Activated CD4-positive, alpha-beta T cell treated with anti-CD3 and anti-CD28 coated beads for 48 hours (primary cell): ENCODE results near the gene MRPS18A.
A peak's percentile ranks its signal among the peaks of the same experiment; 100 is the strongest.

Experiments used
- DNase-seq: peaks from one replicate; pipeline ENCODE4 v3.0.0-alpha.2; 2020

Gene MRPS18A

GRCh38 chr6:43630980-43631619 lies 56.5 kb downstream of the MRPS18A start:
- DNase-seq, result no peak

GRCh38 chr6:43629505-43630300 lies 57.9 kb downstream of the MRPS18A start:
- DNase-seq, result peak; percentile 95

DNA sequence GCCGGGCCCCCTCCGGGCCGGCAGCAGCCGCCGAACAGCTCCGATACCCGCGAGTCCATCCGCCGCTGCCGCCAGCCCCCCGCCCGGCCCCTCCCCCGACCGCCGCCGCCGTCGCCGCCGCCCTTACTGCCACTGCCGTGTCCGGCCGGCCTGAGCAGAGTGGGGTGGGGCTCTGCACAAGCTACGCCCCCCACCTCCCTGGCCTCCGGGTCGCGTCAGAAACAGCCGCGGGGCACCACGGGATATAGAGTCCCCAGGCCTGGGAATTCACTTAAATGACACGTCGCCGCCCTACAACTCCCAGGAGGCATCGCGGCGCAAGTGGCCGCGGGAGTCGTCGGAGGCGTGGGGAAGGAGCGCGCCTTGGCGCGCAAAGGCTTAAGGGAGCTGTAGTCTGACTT lies 58.5 kb downstream of the MRPS18A start, which contains the start of gene GTPBP2:
Gene GTPBP2, minus strand, starts transcription at position 161 of the 401 bp plus-strand sequence. Its CDS starts 102 bp downstream, at position 59.
- DNase-seq, result peak; percentile 98

GRCh38 chr6:43628393-43629103 lies 59.0 kb downstream of the MRPS18A start:
- peak; percentile 68 for DNase-seq

DNA sequence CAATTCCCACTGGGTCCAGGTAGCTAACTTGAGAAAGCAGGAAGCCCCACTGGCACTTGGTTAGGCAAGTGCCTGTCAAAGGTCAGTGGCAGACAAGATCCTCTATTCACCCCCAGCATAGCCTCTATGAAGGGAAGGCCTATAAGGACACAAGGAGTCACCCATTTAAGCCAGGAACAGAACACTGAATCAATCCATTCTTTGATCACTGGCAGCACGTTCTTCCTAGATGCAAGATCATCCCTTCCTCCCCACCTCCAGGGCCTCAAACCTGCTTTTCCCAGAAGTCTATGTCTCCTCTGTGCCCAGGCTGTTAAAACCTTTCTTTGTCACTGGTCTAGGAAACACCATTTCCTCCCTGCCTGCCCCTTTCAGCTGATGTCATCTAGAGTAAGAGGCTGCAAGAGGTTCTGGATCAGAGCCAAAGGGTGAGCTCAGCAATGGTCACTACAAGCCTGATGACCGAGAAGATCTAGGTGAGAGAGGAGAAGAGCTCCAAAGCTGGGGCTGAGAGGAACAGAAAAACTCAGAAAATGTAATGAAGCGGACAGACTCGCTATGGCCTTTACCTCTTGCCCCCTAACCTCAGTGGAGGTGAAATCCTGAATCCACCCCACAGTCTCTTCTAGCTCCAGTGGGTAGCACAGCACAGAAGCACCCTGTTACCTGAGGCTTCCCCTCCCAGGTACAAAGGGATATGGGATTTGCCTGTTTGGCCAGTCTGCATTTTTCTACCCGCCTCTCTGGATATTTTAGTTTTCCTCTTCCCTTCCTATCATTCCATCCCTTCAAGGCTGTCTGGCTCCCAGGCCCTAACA lies 60.4 kb downstream of the MRPS18A start:
- peak; percentile 16 for DNase-seq

DNA sequence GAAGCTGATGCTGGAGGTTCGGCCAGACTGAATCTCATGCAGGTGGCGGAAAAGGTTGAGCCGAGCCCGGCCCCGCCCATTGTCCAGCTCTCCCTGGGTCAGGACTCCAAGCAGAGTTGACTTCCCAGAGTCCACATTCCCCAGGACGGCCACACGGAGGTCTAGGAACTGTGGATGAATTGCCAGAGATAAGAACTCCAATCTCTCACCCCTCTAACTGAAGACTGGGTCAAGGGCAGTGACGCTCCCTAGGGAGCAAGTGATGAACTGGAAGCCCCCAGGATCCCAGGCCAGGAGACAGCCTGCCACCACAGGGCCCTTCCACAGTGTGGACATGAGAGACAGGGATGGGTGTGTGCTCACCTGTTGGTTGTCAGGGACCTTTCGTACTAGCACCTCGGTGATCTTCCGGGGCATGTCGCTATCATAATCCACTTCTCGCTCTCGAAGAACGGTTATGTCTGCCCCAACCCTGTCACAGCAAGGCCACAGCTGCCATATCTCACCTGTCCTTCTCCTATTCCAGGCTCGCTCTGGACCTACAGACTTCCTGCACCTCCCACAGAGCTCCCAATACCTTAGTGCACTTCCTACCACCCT lies 62.1 kb downstream of the MRPS18A start:
- no peak for DNase-seq

GRCh38 chr6:43624786-43625288 lies 62.8 kb downstream of the MRPS18A start:
- DNase-seq, result no peak

GRCh38 chr6:43623880-43624785 lies 63.5 kb downstream of the MRPS18A start:
- DNase-seq, result no peak

DNA sequence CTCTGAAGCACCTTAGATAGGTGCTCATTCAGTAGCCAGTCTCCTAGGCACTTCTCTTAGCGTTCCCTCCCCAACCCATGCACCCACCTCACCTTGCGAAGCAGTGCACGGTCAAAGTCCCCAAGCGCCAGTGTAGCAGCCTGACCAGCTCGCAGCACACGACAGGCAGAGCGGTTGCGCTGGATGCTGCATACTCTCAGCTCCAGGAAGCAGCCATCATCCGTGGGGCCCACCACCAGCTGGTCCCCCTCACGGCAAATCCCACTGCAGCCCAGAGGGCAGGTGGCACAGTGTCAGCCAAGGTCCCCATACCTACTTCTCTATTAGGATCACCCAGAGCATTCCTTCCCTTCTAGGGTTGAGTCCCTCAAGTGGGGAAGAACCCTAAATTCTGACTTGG lies 65.0 kb downstream of the MRPS18A start:
- DNase-seq, result no peak

DNA sequence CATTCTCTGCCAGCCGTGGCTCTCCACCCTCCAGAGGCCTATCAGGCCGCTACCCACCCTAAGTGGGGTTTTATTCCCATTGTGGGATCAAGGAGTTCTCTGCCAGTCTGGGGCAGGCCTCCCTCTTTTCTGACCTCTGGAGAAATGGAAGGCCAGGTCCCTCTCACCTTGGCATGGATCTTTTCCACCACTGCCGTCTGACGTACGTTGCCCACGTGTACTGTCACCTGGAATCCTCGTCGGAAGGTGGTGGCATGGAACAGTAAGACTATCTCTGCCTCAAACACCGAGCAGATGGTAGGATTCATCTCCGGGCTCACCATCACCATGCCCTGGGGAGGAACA lies 65.8 kb downstream of the MRPS18A start:
- no peak for DNase-seq
